Measurements from ENCODE around the gene BRICD5.

BRICD5 gene

GRCh38 chr16:2180962-2181923 lies 29.4 kb downstream of the BRICD5 start:
- no peak for DNase-seq

DNA sequence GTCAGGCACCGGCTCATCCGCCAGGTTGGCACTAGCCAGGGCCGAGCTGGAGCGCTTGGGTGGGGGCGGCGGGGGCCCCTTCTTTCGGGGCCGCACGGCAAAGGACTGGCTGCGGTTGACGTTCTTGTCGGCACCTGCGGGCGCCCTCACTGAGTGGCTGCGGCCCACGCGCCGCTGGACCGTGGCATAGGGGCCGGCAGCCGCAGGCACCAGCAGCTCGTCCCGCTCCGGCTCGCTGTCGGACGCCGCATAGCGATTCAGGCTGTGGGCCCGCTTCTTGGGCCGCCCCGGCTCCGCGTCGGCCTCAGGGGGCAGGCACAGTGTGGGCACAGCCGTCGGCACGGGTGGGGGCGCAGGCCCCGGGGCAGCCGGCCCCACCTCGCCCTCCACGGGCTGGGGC lies 30.2 kb downstream of the BRICD5 start:
- DNase-seq, result no peak

DNA sequence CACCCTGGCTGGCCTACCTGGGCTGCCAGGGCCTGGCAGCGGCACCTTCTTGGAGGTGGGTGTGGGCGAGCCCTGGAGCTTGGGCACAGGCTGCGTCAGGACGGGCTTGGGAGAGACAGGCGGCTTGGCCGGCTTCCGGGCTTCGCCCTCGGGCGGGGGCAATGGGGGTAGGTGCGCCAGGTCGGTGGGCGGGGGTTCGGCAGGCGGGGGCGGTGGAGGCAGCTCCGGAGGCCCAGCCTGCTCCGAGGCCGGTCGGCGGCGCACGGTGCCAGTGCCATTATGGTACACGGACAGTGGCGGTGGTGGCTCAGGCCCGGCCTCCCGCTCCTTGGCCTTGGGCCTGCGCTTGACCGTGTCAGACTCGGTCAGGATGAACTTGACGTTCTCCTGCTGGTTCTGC lies 31.1 kb downstream of the BRICD5 start:
- DNase-seq, result no peak

- no peak for DNase-seq
Observed at GRCh38 chr16:2179107-2179501, 31.6 kb downstream of the BRICD5 start.

DNA sequence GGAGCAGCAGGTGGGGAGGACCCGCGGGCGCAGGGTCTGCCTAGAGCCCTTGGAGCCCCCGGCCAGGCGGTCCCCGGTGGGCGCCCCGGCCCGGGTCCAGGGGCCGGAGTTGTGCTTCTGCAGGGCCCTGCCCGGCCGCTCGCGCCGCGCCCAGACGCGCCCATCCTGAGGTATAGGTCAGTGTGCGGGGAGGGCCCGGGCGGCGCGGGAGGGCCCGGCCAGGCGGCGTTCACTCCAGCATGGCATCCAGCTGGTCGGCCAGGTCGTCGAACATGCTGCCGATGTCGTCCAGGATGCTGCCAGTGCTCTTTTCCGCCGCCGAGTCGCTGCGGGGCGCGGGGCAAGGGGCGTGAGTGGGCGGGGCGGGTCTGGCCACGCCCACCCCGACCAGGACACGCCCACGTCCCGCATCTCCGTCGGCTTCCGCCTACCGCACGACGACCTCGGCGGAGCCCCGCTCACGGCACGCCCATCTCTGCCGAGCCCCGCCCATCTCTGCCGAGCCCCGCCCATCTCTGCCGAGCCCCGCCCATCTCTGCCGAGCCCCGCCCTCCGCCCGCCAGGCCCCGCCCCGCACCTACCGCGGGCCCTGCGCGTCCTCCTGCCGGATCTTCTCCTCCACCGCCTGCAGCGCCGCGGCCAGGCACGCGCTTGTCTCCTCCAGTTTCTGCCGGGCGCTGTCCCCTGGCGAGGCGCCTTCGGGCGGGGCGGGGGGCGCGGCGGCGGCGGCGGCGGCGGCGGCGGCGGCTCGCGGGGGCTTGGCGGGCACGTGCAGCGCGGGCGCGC lies 32.1 kb downstream of the BRICD5 start:
- peak in 1 of 2 donors; percentile 23 for DNase-seq

GRCh38 chr16:2177561-2177960 lies 33.1 kb downstream of the BRICD5 start:
- DNase-seq, result no peak

DNA sequence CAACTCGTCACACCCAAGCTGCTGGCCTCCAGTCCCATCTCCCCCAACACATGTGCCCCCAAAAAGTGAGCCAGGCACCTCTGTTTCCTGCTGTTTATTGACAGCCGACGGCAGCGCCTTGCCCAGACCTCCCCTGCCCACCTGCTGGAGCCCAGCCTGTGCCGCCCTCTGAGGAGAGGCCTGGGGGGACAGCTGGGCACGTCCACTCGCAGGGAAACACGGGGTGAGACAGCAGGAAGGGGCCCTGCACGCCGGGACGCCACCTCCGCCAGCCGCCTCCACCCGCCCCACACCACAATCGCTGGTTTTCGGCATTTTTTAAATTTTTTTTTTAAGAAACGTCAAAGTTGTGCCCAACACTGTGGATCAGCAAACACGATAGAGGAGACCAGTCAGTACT lies 33.6 kb downstream of the BRICD5 start:
- no peak for DNase-seq

DNA sequence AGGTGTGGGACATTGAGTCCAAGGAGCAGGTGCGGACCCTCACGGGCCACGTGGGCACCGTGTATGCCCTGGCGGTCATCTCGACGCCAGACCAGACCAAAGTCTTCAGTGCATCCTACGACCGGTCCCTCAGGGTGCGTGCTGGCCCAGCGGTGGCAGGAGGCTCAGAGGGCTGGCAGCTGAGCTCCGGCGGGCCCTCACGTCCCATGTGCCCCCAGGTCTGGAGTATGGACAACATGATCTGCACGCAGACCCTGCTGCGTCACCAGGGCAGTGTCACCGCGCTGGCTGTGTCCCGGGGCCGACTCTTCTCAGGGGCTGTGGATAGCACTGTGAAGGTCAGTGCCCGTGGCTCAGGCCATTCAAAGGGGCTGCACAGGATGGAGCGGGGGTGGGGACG lies 34.6 kb downstream of the BRICD5 start:
- no peak for DNase-seq

DNA sequence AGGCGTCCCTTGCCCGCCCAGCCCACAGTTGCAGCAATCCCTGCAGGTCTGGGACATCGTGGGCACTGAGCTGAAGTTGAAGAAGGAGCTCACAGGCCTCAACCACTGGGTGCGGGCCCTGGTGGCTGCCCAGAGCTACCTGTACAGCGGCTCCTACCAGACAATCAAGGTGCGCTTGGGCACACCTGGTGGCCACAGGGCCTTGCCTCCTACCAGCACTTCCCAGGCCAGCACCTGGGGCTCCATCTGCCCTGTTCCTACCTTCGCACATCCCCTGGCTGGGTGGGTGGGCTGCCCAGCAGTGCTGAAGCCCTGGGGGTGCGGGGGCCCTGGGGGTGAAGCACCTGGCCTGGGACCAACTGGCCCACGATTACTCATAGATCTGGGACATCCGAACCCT lies 35.2 kb downstream of the BRICD5 start:
- DNase-seq, result no peak

GRCh38 chr16:2174396-2175131 lies 36.1 kb downstream of the BRICD5 start:
- no peak for DNase-seq

DNA sequence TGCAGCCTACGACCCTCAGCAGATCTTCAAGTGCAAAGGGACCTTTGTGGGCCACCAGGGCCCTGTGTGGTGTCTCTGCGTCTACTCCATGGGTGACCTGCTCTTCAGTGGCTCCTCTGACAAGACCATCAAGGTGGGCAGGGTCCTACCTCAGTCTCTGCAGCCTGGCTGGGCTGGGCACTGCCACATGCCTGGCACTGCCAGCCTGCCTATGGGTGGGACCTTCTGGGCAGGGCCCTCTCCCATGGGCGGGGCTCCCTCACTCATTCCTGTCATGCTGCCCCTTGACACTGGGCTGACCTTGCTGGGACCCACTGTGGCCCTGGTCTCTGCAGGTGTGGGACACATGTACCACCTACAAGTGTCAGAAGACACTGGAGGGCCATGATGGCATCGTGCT lies 36.7 kb downstream of the BRICD5 start:
- DNase-seq, result no peak

DNA sequence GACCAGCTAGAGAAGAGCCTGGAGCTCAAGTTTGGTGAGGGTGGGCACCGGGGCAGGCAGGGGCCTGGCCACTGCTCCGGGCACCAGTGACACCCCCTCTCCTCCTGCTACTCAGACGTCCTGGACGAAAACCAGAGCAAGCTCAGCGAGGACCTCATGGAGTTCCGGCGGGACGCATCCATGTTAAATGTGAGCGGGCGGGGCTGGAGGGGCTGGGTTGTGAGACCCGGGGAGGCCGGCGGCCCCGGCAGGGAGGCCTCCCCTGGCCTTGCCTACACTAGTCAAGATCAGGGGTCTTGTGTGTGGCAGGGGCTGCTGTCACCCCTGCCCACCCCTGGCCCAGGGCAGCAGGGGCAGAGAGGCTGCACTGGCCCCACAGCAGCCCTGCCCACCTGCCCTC lies 37.3 kb downstream of the BRICD5 start:
- DNase-seq, result no peak

- DNase-seq, result no peak
Observed at GRCh38 chr16:2172688-2173335, 37.9 kb downstream of the BRICD5 start.

DNA sequence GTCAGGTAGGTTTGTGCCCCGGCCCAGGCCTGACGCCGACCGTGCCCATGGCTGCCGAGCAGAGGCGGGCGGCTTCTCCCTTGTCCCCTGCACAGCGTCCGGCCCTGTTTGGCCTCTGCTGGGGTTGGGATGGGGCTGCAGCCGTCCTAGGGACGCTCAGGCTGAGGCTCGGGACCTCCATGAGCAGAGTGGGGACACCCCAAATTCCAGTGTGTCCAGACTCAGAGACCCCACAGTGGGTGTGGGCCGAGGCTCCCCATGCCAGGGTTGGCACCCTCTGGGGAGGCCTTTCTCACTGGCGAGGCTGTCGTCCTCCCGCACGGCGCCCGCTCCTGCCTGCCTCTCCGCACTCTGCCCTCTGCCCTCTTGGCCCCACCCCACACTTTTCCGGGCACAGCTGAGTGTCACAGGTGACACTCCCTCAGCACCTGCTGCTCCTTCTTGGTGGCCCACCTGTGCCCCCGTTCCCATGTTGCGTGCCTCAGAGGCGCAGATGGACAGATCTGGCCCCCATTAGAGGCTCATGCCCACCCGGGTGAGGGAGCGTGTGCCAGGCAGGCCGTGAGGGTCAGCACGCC lies 39.0 kb downstream of the BRICD5 start:
- DNase-seq, result no peak

DNA sequence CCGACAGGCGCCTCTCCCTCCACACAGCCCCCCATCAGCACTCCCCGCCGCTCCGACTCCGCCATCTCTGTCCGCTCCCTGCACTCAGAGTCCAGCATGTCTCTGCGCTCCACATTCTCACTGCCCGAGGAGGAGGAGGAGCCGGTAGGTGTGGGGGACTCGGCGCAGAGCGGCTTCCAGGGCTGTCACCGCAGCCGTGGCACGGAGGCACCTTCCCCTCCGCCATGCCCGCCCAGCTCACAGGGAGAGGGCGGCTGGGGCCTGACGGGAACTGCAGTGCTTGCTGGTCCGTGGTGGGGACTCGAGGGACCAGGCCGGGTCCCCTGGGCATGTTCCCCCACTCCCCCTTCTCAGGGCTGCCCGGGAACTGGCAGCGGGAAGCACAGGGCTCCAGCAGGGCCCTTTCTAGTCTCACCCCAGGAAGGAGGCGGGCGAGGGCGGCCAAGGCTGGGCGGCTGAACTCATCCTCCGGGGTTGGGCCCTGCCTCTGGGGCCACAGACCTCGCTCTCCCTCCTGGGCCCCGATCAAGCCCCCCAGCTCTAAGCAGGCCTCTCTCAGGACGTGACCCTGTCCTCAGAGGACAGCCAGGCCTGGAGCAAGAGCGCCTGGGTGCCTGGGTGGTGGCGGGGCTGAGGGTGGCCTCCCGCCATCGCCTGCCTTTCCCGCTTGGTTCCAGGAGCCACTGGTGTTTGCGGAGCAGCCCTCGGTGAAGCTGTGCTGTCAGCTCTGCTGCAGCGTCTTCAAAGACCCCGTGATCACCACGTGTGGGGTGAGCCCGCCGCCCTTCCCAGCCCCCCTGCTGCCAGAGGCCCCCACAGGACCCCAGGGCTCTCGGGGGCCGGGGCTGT lies 39.9 kb downstream of the BRICD5 start:
- DNase-seq, result no peak

GRCh38 chr16:2170080-2170479 lies 40.6 kb downstream of the BRICD5 start:
- no peak for DNase-seq

DNA sequence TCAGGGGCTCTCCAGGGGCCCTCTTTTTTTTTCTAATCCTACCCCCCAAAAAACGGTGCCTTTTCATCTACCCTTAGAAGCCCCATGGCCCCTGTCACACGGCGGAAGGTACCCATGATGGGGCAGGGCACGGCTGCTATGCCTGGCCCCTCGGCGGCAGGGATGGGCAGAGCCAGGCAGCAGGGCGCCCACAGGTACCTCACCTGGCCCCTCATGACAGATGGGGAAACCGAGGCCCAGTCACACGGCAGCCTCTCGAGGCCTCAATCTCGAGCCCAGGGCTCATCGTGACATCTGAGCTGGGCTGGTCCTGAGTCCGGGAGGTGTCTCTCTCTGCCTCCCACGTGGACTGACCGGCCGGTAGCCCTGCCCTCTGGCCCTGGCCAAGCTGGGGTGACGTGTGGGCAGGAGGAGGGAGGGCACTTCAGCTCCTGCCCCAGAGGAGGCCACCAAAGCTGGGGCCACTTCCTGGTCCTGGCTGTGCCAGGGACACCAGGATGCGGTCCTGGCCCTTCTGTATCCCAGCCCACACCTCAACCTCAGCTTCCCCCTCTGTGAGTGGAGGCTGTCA lies 43.5 kb downstream of the BRICD5 start:
- DNase-seq, result no peak

DNA sequence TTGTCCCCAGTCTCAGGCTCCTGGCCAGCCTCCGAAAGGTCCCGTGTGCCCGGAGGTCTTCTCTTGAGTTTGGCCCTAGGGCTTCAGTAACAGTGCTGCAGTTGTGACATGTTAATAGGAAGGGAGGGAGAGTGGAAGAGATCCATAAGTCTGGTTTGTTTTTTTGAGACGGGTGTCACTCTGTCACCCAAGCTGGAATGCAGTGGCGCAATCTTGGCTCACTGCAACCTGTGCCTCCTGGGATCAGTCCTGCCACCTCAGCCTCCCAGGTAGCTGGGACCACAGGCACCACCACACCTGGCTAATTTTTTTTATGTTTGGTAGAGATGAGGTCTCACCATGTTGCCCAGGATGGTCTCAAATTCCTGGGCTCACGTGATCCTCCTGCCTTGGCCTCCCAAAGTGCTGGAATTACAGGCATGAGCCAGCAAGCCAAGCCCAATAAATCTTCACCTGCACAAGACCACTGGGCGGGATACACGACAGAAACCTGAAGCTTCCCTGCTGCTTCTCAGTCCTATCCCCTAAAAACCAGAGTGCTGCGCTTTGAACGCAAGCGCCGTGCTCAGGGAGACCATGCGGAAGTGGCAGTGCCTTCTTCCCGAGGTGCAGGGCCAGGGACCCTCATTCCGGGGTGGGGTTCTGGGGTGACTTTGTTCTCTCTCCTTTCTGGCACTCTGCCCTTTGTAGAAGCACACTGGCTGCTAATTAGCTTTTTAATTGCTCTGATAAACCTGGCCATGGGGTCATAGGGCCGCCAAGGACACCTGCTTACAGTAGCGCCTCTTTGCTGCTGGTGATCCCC lies 44.2 kb downstream of the BRICD5 start:
- no peak for DNase-seq

DNA sequence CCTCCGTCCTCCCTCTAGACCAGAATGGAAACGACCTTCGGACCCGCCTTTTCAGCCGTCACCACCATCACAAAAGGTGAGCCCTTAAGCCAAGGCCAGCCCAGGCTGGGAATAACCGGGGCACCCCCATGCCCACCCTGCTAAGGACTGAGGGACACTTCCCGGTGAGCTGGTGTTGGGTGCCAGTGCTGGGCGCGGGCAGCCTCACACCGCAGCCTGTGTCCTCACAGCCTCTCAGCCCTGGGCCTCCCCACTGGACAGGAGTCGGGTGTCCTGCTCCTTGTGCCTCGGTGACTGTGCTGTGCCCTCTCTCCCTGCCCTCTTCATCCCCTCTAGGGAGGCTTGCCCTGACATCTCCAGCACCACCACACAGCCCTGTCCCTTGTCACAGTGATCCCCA lies 44.8 kb downstream of the BRICD5 start:
- DNase-seq, result no peak

Data from inflammatory macrophage (primary cell).